Embryonic facial prominence (tissue), 1 donor: Measurements from ENCODE around the gene PARD3B.

ENCODE experiments used
- DNase-seq: peaks from one replicate; pipeline ENCODE4 v3.0.0-alpha.2; 2016; ENCODE audit errors: extremely low spot score

The PARD3B gene

GRCh38 chr2:204753841-204754240 is 208.6 kb downstream of the PARD3B start:
- DNase-seq: no peak

- DNase-seq: no peak
Observed at GRCh38 chr2:204754898-204755297, 209.6 kb downstream of the PARD3B start.

GRCh38 chr2:204763974-204764703 is 218.9 kb downstream of the PARD3B start:
- no peak for DNase-seq

- no peak for DNase-seq
Observed at GRCh38 chr2:204770735-204771134, 225.5 kb downstream of the PARD3B start.

GRCh38 chr2:204771721-204772120 is 226.4 kb downstream of the PARD3B start:
- no peak for DNase-seq

GRCh38 chr2:204772546-204772945 is 227.3 kb downstream of the PARD3B start:
- no peak for DNase-seq

GRCh38 chr2:204775766-204776165 is 230.5 kb downstream of the PARD3B start:
- DNase-seq: no peak

- DNase-seq: no peak
Observed at GRCh38 chr2:204776781-204777559, 231.7 kb downstream of the PARD3B start.

- DNase-seq: no peak
Observed at GRCh38 chr2:204779771-204780170, 234.5 kb downstream of the PARD3B start.

- DNase-seq: no peak
Observed at GRCh38 chr2:204781941-204782340, 236.7 kb downstream of the PARD3B start.

- no peak for DNase-seq
Observed at GRCh38 chr2:204790076-204790475, 244.8 kb downstream of the PARD3B start.

- DNase-seq: no peak
Observed at GRCh38 chr2:204791230-204791629, 246.0 kb downstream of the PARD3B start.

GRCh38 chr2:204794624-204795023 is 249.3 kb downstream of the PARD3B start:
- no peak for DNase-seq

- no peak for DNase-seq
Observed at GRCh38 chr2:204795156-204795555, 249.9 kb downstream of the PARD3B start.

- no peak for DNase-seq
Observed at GRCh38 chr2:204796581-204796980, 251.3 kb downstream of the PARD3B start.

- no peak for DNase-seq
Observed at GRCh38 chr2:204799791-204800190, 254.5 kb downstream of the PARD3B start.

- DNase-seq: no peak
Observed at GRCh38 chr2:204808494-204808893, 263.2 kb downstream of the PARD3B start.

GRCh38 chr2:204824751-204825453 is 279.6 kb downstream of the PARD3B start:
- DNase-seq: no peak

- no peak for DNase-seq
Observed at GRCh38 chr2:204825681-204826080, 280.4 kb downstream of the PARD3B start.

- no peak for DNase-seq
Observed at GRCh38 chr2:204827701-204828590, 282.7 kb downstream of the PARD3B start.

GRCh38 chr2:204834716-204835384 is 289.6 kb downstream of the PARD3B start:
- DNase-seq: no peak
